ENCODE data around the gene EIF4G2.

- TF ChIP-seq POLR2AphosphoS5 (IDR thresholded peaks at IDR 0.05) (no peak), CTCF (IDR thresholded peaks at IDR 0.05) (peak in 4 of 7 experiments; percentile 40 to 65 (median 56)), POLR2A (IDR thresholded peaks at IDR 0.05) (no peak), EP300 (IDR thresholded peaks at IDR 0.05) (no peak)
Measured at GRCh38 chr11:10770626-10771254, 38.0 kb downstream of the EIF4G2 start.

Data from stomach (tissue), 4 donors.